ENCODE data around the gene ZNF764.
A peak's percentile ranks its signal among the peaks of the same experiment; 100 is the strongest.

The ZNF764 gene

DNA sequence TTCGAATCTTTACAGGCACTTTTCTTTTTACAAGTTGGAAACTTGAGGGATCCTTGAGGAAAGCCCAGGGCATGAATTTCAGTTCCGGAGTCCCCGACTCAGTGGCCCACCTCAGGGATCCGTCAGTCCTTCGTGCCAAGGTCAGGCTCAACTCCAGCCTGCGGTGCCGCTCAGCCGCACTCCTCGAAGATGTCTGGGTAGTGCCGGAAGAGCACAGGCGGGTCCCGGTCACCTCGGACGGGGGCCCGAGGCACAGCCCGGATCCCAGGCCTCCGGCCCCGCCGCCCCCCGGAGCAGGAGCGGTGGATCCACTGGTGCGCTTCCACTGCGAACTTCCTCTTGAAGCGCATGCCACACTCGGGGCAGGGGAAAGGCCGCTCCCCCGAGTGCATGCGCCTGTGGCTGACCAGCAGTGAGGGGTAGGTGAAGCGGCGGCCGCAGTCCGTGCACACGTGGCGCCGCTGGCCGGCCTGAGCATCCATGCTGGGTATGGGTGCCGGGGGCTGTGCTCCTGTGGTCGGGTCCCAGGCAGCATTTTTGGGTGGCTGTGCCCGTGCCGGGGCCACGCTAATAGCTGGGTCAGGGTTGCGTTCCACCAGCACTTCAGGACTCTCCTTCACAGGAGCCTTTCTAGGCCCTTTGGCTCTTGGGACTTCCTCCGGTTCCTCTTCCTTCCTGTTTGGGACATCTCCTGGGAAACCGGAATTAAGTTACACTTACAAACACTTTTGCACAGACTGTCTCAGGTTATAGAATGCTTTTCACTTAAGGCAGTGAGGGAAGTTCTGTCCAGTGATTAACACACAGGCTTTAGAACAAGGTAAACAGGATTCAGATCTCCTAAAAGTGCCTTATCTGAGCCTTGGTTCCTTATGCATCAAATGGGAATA, 11.8 kb upstream of the ZNF764 start:
- DNase-seq = no peak

DNA sequence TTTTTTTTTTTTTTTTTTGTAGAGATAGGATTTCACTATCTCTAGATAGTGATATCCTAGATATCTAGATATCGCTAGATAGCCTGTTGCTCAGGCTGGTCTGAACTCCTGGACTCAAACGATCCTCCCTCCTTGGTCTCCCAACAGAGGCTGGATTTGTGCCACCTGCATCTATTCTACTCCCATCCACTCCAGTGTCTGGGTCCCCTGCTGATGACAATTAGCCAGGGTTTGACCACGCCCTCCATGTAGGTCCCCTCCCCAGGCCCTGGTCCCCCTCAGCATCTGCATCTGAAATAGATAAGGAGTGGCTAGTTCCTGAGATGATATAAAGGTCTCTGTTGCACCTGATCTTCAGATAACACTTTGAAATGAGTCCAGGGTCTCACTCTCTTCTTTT, 11.1 kb upstream of the ZNF764 start:
- no peak for DNase-seq

DNA sequence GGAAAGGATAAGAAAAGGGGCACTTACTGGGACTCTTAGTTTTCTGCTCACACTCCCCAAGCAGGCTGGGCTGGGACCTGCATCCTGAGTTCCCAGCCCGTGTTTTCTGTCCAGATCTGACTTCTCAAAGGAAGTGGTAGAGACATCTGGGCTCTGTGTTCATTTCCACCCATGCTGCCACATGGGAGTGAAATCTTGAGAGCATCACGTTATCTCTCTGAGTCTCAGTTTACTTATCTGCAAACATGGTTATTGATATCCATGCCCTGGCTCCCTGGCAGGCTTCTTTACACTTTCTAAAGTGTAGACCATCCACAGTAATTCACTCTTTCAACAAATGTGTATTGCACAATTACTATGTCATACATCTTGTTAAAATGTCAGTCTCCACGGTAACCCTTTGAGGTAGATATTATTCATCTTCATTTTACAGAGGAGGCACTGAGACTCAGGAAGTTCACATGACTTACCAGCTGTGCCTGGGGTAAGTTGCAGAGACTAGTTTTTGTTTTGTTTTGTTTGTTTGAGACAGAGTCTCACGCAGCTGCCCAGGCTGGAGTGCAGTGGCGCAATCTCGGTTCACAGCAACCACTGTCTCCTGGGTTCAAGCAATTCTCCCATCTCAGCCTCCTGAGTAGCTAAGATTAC, 9.9 kb upstream of the ZNF764 start:
- DNase-seq = peak in 1 of 5 donors; percentile 86

DNA sequence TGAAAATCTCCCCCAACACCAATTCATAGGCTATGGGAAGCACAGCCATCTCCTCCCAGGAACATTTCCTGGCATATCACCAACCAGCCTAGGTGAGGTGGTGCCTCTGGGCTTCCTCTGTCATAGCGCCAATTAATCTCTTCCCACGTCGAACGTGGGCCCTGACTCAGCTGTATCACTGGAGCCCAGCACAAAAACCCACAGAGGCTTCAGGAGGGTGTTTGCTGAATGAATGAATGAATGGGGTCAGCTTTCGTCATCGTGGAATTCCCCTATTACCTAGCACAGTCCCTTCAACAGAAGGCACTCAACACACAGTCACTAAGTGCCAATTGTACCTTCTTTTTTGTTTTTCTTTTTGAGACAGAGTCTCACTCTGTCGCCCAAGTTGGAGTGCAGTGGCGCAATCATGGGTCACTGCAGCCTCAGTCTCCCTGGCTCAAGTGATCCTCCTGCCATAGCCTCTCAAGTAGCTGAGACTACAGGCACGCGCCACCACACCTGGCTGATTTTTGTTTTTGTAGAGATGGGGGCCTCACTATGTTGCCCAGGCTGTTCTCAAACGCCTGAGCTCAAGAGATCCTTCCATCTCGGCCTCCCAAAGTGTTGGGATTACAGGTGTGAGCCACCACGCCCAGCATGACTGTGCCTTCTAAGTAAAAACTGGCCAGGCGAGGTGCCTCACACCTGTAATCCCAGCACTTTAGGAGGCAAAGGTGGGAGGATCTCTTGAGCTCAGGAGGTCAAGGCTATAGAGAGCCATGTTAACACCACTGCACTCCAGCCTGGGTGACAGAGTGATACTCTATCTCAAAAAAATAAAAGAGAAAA, 9.2 kb upstream of the ZNF764 start:
- peak in 3 of 5 donors; percentile 42 to 77 (median 48) for DNase-seq

DNA sequence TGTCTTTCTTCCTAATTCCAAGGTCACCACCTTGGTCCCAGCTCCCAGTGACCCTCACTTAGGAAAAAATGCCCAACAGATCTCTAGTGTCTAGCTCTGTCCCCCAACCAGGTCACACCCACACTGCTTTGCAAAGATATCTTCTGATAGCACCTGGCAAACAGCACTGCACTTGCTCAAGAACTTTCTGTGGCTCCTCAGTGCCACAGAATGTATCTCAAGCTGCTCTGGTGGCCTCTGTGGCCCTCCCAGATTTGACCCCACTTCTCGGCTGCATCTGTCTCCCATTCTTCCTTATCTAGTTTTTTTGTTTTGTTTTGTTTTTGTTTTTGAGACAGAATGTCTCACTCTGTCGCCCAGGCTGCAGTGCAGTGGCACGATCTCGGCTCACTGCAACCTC, 8.4 kb upstream of the ZNF764 start:
- no peak for DNase-seq

DNA sequence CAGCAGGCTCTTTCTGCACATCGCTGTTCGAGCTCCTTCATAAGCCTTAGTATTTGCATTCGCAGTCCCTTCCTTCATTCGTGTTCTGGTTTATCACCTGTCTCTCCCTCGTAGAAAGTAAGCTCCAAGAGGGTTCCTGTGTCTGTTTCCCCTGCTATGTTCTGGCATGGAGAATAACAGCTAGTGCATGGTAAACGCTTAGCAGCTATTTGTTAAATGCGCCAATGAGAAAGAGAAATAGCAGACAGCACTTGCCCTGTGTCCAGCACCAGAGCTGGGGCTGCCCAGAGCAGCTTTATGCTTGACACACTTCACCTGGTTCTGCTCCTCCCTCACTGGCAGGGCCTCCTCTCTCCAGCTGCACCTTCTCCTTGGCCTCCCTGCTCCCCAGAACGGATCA, 7.8 kb upstream of the ZNF764 start:
- no peak for DNase-seq

DNA sequence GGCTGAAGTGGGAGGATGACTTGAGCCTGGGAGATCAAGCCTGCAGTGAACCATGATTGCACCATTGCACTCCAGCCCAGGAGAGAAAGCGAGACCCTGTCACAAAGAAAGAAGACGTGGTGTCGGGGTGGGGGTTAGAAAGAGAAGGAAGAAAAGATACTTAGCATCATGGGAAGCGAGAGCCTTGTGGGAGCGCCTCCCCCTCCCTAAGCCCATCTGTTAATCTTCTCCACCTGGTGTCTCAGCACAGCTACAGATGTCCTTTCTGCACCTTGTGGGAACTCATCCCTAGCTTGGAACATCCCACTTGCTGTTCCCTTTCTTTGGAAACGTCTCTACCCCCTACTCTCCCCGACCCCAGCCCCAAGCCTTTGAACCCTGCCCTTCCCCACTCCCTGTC, 7.4 kb upstream of the ZNF764 start:
- no peak for DNase-seq

DNA sequence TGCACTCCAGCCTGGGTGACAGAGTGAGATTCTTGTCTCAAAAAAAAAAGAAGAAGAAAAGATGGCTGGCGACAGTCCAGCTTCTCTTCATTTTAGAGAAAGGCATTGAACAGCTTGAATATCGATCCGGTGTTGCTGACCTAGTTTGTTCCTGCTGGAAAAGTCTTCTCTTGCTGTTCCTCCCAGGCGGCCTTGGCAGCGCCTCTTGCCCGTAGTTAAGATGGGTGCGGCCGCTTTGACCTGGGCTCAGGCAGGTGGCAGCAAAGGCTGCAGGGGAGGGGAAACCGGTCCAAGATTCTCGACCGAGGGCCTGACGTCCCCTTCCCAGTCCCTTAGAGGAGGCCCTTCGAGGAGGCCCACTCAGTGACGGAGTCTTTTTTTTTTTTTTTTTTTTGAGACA, 3.8 kb upstream of the ZNF764 start:
- no peak for DNase-seq

DNA sequence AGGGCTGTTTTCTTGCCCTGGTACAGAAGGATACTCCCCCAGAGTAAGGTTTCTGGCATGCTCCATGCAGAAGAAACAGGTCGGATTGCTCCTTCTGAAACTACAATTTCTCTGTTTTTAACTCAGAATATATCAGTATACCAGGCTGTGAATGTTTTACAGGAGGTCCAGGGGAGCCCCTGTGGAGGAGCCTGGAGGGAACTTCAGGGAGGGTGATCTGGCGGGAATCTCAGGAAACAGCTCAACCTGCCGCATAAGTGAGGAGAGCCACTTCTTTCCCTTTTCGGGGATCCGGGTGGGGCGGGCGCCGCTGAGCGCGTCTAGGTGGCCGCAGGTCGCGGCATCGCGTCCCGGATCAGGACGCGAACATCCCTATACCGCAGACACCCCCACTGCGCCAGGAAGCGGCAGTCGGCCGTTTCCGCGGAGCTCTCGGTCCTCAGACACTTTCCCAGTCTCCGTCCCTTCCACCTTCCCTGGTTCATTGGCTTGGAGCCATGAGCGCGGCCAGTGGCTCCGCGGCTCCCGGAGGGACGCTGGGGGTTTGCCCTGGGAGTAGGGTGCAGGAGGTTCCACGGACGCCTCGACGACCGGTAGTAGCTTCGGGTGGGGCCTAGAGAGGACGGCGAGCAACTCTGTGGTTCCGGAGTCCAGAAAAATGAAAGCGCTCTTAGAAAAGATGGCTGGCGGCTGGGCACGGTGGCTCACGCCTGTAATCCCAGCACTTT, 3.1 kb upstream of the ZNF764 start:
- DNase-seq = peak in 1 of 5 donors; percentile 35

DNA sequence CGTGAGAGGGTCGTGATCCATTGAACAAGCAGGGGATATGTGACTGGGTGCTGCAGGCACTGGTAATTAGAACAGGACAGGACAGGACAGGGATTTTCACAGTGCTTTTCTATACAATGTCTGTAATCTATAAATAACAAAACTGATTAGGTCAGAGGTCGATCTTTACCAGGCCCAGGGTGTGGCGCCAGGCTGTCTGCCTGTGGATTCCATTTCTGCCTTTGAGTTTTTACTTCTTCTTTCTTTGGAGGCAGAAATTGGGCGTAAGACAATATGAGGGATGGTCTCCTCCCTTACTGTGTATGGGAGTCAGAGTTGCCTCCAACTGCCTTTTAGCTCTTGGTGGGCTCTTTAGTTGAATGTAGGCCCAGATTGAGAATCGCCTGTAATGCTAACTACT, 1.5 kb upstream of the ZNF764 start:
- no peak for DNase-seq

DNA sequence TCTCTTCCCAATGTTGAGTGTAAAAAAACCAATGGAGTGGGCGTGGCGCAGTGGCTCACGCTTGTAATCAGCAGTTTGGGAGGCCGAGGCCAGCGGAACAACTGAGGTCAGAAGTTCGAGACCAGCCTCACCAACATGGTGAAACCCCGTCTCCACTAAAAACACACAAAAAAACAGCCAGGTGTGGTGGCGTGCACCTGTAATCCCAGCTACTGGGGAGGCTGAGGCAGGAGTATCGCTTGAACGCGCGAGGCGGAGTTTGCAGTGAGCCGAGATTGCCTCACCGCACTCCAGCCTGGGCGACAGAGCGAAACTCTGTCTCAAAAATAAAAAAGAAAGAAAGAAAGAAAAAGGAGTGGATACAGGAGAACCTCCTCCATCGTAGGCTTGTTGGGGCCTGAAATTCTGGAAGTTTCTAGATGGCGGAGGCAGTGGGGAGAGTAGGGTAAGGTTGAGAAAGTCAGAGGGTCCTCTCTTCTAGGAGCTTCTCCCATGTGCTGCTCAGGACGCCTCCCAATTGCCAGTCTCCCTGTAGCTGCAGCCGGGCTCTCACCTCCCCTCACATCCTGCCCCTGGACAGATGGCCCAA, 709 bp upstream of the ZNF764 start:
- no peak for DNase-seq

DNA sequence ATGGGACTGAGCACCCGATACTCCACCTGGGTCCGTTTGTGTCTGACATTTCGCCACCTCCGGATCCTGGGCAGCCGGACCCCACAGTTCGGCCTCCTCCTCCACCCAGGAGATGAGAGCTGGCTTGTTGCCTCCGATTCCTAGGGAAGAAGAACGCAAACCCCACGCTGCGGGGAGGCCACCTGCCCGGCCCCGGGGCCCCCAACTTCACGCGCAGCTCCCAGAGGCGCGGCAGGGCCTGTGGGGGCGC, 542 bp downstream of the ZNF764 start:
- no peak for DNase-seq

DNA sequence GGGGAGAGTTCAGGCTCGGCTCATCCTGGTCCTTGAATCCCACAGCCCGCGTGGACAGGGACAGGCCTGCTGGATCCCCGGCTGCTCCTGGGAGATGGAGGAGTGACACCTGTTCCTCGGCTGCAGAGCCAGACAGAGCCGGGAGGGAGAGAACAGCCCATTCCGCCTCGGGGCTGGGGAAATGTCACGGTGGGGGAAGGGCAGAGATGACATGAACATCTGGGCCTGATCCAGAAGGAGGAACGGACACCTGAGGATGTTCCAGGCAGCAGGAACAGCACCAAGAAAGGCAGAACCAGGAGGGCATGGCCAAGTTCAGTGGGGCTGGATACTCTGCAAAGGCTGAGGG, 2.1 kb downstream of the ZNF764 start:
- DNase-seq = no peak

DNA sequence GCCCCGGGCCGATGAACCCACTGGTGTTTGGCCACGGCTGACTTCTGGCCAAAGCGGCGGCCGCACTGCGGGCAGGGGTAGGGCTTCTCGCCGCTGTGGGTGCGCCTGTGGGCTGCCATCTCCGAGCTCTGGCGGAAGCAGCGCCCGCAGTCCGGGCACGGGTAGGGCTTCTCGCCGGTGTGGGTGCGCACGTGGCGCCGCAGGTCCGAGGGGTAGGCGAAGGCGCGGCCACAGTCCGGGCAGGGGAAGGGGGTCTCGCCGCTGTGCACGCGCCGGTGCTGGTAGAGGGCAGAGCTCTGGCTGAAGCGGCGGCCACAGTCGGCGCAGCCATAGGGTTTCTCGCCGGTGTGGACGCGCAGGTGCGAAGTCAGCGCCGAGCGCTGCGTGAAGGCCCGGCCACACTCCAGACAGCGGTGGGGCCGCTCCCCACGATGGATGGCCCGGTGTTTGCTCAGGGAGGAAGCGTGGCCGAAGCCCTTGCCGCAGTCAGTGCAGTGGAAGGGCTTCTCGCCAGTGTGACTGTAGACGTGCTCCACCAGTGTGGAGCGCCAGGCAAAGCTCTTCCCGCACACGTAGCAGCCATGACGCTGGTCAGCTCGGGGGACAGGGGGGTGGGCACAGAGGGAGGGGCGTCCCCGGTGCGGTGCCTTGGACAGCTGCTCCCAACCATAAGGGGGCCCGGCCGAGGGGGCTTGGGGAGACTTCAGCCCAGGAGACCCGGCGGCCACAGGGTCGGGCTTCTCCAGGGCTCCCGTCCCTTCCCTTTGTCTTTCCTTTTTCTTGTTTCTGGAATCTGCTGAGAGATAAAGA, 2.7 kb downstream of the ZNF764 start:
- no peak for DNase-seq

DNA sequence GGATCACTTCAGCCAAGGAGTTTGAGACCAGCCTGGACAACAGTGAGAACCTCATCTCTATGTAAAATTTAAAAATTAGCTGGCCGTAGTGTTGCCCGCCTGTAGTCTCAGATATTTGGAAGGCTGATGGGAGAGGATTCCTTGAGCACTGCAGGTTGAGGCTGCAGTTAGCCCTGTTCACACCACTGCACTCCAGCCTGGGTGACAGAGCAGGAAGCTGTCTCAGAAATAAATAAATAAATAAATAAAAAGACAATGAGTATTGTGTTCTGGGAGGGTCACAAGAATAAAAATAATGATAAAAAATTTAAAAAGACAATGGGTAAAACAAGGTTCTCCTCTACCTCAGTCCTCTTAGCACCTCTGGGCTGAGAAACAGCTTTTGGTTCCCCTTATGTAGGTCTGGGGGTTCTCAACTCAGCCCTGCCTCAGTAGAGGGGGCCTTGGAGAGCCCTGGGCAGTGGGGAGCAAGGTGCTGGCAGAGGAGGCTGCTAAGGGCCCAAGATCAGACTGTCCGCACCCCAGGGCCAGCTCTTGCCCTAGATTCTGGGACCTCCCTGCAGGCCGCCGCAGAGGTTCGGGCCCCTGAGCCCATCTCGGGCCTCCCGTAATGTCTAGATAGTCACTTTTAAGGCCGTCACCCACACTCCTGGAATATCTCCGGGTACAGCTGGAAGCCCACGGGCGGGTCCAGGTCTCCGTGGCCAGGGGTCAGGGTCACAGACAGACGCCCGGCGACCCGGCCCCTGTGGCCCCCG, 3.4 kb downstream of the ZNF764 start:
- DNase-seq = no peak

DNA sequence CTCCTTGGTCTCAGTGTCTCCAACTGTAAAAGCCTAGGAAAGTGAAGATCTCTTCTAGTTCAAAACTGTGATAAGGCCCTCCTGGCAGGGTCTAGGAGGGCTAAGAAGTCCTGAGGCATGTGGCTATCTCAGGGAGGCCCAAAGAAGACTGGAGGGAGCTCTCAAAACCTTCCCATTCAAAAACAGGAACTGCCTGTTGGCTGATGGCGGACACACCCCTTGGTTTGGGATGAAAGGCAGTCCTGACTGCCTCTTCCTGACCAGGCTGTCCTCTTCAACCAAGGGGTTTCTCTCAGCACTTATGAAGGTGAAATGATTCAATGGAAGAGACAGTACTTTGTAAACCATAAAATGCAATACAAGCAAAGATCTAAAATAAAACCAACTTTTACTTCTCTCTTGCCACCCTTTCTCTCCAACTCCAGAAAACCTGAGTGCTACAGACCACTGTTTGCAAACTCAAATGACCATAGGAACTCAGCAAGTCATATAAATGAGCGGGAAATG, 4.7 kb downstream of the ZNF764 start:
- no peak for DNase-seq

DNA sequence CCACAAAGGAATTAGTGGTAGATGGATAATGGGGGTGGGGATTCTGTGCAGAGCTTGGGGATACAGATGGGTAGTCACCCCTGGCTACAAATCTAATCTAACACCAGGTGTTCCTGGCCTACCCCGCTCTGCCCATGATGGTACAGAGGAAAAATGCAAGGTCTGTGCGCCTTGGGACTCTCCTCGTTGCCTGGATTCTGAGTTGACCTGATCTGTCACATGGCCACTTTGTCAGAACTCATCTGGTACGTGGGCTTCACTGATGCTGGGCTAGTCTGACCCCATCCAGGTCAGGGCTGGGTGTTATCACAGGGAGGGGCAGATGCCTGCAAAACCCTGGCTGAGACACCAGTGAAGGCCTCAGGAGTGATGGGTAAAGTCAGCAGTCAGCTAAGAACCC, 5.2 kb downstream of the ZNF764 start:
- DNase-seq = no peak

DNA sequence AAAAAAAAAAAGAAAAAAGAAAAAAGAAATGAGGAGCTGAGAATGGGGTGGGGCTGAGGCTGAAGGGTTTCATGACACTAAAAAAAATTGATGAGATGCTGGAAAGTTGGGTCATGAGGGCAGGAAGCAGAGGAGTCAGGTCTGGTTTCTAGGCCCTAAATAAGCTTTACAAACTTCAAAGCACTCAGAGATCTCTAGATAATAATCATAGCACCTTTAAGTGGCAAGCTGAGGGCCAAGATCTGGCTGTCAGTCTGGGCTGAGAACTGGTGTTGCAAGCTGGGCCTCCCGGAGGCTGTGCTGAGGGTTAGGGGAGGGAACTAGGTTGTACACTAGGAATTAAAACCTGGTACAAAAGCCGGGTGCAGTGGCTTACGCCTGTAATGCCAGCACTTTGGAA, 6.4 kb downstream of the ZNF764 start:
- peak; percentile 59 to 87 (median 70) for DNase-seq

DNA sequence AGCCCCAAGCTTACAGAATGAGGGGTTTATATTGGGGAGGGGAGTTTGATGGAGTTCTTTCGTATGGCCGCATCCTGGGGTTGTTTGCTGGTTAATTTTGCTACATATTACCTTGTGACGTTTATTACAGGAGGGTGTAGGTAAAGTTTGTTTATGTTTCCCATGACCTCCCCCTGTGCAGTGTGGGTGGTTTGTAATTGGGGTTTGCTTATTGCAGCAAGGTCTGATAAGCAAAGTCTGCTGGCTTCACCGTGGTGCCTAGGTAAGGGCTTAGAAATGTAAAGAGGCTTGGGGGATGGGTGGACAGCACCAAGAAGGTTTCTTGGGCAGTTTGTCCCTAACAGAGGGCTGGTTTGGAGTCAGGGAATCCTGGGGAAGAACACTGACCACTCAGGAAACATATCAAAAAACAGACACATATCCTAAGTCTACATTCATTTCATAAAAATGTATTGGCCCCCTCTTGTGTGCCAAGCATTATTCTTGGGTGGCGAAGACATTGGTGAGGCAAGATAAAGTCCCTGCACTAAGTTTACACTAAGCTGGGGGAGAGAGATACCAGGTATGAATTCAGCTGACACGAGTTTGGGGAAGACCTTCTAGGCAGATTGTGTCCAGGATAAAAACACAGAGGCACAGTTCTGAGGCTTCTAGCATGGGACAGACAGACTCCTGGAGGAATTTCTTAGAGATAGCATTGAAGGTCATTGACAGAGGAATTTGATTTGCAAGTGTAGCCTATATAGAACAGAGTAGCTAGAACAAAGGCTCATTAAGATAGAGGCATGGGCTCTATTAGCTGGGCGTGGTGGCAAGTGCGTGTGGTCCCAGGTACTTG, 9.5 kb downstream of the ZNF764 start:
- no peak for DNase-seq

DNA sequence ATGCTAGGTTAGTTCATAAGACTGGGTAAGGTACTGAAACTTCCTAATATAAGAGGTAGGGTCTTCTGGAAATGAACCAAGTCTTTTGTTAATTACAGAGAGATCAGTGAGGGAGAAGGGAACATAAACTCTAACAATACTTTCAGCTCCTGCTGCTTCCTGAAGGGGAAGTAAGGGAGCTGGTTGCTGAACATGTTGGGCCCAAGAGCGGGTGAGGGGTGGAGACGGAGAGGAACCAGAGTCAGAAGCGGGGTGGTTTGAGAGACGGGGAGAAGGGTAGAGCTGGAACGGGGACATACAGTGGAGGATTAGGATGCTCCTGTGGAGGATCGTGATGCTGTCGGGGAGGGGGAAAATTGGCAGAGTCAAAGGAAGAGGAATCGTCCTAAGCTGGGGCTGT, 12.1 kb downstream of the ZNF764 start:
- DNase-seq = no peak
